Measurements from ENCODE around the gene ZBED4.
"Not testable (repeated sequence)": the region's sequence is repeated elsewhere in the genome, so short reads cannot be mapped to it uniquely, and the experiment has no call there.

Gene ZBED4, protein sequence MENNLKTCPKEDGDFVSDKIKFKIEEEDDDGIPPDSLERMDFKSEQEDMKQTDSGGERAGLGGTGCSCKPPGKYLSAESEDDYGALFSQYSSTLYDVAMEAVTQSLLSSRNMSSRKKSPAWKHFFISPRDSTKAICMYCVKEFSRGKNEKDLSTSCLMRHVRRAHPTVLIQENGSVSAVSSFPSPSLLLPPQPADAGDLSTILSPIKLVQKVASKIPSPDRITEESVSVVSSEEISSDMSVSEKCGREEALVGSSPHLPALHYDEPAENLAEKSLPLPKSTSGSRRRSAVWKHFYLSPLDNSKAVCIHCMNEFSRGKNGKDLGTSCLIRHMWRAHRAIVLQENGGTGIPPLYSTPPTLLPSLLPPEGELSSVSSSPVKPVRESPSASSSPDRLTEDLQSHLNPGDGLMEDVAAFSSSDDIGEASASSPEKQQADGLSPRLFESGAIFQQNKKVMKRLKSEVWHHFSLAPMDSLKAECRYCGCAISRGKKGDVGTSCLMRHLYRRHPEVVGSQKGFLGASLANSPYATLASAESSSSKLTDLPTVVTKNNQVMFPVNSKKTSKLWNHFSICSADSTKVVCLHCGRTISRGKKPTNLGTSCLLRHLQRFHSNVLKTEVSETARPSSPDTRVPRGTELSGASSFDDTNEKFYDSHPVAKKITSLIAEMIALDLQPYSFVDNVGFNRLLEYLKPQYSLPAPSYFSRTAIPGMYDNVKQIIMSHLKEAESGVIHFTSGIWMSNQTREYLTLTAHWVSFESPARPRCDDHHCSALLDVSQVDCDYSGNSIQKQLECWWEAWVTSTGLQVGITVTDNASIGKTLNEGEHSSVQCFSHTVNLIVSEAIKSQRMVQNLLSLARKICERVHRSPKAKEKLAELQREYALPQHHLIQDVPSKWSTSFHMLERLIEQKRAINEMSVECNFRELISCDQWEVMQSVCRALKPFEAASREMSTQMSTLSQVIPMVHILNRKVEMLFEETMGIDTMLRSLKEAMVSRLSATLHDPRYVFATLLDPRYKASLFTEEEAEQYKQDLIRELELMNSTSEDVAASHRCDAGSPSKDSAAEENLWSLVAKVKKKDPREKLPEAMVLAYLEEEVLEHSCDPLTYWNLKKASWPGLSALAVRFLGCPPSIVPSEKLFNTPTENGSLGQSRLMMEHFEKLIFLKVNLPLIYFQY

DNA sequence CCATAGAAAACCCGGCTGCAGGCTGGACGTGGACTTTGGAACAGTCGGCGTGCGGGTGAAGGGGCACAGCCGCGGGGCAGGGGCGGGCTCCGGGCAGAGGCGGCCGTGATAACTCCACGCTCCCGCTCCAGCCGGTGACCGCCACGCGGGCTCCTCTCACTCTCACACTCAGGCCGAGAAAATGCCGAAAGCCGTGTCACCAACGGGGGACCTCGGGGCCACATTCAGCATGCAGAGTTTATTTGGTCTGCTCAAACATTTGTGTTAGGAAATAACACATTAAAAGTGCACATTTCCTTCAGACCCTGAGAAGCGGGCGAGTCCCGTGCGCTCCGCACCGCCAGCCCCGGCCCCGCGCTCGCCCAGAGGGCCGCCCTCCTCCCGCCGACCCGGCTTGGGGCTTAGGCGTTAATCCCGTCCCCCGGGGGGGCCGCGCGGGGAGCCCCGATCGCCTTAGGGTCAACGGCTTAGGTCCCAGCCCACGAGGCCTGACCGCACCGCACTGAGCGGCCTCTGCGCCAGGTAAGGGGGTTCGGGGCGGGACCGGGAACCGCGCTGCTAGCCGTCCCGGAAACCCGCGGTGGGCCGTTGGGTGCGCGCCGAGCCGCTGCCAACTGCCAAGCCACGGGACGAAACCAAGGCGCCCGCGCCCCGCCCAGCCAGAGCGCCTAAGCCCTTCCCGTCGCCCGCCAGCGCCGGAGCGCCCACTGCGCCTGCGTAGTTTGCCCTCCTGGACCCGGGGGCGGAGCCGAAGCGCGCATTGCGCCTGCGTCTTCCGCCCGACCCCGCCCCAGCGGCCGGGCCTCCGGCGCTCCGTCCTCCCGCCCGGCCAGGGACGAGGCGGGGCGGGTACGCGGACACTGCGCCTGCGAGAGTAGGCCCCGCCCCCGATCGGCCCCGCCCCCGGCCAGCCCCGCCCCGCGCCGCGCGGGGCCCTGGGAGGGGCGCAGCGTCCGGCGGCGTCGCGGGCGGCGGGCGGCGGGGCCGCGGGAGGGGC lies at the start of gene ZBED4:
ZBED4 (plus strand) TSS at position 947 of the 997 bp plus-strand sequence. CDS start 29,819 bp downstream, outside the sequence.
- DNase-seq: peak; percentile 67 to 89

DNA sequence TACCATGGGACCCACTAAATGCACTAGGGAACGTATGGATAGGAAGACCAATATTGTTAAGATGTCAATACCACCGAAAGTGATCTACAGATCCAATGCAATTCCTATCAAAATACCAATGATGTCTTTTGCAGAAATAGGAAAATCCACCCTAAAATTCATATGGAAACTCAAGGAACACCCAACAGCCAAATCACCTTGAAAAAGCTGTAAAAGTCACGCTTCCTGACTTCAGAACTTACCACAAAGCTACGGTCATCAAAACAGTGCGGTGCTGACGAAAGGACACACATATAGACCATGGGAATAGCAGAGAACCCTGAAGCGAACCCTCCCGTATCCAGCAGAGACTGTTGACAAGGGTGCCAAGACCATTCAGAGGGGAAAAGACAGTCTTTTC lies 46.5 kb upstream of the ZBED4 start:
- DNase-seq: no peak

DNA sequence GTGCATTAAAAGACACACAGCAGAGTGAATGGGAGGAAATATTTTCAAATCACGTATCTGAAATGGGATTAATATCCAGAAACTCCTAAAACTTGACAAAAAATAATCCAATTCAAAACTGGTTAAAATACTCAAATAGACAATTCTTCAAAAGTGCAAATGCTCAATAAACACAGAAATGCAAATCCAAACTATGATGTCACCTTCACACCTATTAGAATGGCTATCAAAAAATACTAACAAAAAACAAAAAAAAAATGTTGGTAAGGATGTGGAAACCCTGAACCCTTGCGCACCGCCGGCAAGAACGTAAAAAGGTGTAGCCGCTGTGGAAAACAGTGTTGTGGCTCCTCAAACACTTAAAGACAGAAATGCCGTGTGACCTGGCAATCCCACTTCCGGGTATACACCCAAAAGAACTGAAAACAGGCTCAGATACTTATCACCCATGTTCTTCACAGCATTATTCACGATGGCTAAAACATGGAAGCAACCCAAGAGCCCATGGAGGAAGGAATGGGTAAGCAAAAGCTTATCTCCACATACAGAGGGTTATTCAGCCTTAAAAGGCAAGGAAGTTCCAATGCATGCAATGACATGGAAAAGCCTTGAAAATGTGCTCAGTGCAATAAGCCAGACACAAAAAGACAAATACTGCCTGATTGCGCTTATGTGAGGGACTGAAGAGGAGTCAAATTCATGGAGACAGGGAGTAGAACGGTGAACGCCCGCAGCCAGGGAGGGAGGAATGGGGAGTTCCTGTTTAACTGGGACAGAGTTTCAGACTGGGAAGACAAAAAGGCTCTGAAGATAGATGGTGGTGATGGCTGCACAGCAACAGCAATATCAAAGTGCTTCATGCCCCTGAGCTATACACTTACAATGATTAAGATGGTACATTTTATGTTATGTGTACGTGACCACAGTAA lies 45.6 kb upstream of the ZBED4 start:
- DNase-seq: no peak

DNA sequence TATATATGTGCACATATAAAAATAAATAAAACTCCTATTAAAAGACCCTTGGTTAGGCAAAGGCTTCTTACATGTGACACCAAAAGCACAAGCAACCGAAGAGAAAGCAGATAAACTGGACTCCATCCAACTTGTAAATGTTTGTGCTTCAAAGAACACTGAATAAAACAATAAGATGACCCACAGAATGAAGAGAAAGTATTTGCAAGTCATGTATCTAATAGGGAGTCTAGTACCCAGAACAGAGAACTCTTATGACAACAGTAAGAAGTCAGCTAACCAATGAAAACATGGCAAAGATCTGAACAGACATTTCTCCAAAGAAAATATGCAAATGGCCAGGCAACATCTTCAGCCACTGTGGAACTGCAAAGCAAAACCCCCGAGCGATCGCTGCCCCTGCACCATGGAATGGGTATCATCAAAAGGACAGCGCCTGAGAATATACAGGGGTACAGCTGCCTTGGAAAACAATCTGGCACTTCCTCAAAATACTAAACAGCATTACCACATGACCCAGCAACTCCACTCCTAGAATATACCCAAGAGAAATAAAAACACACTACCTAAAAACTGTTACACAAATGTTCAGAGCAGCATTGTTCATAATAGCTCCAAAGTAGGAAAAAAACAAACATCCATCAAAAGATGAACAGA lies 43.2 kb upstream of the ZBED4 start:
- DNase-seq: no peak

DNA sequence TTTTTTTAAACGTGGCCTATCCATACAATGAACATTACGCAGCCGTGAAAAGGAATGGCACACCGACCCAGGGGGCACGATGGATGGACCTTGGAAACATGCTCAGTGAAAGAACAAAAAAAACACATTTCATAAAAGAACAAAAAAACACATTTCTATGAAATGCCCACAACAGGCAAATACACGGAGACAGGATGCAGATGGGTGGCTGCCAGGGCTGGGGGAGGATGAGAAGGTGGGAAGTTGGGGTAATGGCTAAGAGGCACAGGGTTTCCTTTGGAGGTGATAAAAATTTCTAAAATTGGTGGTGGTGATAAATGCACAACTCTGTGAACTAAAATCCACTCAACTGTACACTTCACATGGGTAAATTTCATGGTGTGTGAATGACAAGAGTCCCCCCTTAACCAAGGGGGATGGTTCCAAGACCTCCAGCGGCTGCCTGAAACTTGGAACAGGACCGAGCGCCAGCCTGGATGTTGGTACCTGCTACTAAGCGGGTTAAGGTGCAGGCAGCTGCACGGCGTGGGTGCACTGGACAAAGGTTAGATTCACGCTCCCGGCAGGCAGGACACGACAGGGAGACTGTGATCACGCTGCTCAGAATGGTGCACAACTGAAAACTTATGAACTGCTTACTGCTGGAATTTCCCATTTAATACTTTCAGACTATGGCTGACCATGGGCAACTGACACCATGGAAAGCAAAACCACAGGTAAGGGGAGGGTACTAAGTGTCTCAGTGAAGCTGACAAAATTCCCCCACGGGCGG lies 42.4 kb upstream of the ZBED4 start:
- DNase-seq: no peak

DNA sequence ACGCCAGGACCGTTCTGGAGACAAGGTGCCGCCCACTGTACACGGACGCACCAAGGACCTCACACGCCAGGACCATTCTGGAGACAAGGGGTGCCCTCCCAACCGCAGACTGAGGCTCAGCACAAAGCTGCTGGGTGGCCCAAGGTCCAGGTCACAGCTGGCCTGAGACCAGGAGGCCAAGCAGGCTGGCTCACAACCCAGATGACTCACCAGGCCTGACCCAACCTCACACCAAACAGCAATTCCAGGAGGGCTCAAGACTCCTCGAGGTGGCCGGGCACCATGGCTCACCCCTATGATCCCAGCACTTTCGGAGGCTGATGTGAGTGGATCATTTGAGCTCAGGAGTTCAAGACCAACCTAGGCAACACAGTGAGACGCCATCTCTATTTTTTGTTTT lies 40.8 kb upstream of the ZBED4 start:
- DNase-seq: no peak

DNA sequence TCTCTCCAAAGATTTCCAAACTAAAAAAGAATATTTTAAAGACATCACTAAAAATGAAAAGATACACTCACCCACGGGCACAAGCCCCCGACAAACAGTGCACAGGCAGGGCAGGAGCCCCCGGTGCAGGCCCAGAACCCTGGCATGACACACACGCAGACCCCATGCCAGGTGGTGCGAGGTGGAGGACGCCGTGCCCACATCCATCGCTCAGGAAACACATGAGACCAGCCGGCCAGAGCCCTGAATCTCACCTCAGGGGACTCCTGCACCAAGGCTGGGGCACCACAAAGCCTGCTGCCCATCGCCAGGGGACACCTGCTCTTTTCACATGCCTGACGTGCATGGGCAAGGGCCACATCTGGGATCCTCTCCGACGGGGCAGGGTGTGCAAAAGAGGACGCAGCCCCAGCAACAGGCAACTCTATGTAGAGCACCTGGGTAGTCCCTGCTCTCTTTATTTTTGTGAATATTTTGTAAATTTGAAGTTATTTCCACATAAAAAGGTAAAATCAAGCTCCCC lies 39.4 kb upstream of the ZBED4 start:
- no peak for DNase-seq

DNA sequence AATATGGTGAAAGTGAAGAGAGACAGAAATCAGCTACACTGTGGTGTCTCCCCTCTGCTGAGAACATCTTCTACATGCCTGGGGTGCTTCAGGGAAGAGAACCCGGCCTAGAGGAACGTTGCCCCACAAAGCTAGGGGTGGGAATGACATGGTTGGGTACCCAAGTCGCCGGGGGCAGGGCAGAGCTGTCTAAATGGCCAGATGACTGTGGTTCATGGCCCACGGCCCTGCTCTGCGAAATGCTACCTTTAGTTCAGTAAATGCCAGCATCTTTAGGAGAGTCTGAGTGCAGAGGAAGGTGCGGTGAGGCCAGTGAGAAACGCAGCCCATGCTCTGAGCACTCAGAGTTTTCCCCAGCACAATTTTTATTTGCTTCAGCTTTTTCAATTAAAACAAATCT lies 38.8 kb upstream of the ZBED4 start:
- no peak for DNase-seq

DNA sequence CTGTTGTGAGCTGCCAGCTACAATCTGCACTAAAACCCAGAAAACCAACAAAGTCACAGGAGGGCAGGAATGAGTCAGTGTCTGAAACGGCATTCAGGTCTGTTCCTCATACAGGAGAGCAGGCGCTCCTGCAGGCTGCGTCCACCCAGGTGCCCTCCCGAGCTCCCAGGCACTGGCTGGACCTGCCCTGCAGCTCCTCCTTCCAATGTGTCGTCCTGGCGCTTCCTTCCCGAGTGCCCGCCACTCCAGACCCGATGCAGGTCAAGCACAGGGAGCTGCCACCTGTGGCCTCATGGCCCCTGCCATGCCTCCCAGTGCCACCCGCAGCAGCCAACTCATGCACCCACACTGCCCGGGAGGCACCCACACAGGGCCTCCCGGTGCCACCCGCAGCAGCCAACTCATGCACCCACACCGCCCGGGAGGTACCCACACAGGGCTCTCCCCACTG lies 38.0 kb upstream of the ZBED4 start:
- no peak for DNase-seq

DNA sequence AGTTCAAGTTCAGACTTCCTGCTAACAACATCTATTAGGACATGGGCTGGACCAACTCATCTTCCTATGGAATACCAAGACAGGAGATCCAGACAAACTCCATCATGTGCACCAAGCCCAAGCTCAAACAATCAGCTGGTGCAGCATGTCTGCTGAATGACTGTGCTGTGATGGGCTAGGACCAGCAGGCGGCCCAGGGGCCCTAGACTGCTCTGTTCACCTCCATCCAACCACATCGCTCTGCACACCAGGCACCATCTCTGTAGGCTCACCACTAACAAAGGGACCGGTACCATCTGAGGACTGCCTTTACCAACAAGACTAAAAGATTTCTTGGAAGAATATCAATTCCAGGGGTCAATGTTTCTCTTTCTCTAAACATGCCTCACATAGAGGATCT lies 36.3 kb upstream of the ZBED4 start:
- DNase-seq: no peak

DNA sequence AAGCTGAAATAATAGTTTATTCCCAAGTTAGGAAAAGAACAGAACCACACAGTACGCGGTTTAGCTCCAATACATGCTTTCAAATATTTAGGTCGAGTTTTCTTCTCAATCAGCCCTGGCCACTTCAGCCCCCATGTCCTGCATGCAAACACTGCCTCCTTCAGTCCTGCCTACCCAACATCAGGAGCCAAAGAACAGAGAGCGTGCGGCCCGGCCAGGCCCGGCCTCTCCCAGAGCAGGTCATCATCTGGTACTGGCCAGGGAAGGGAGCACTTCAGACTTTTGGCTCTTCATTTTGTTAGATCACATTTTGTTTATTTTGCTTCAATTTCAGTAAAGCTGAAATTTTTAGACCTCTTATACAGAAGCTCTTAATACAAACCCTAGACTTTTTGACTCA lies 32.7 kb upstream of the ZBED4 start:
- DNase-seq: no peak

DNA sequence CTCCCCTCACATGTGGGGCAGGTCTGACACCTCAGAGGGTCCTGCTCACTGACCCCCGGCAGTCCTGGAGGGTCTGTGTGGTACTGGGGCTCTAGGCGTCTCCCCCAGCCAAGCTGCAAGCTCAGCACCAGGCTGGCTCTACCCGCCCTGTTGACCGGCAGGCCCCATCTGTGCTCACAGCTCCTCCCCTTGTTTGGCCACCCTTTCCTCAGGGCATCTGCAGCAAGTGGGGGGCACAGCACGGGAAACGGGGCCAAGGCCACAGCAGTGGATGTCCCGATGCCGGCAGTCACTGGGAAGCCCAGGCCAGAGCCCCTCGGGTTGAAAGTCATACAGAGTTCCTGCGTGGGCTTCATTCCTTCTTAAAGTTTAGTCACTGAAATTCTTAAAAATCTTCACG lies 31.9 kb upstream of the ZBED4 start:
- DNase-seq: not testable (repeated sequence)

DNA sequence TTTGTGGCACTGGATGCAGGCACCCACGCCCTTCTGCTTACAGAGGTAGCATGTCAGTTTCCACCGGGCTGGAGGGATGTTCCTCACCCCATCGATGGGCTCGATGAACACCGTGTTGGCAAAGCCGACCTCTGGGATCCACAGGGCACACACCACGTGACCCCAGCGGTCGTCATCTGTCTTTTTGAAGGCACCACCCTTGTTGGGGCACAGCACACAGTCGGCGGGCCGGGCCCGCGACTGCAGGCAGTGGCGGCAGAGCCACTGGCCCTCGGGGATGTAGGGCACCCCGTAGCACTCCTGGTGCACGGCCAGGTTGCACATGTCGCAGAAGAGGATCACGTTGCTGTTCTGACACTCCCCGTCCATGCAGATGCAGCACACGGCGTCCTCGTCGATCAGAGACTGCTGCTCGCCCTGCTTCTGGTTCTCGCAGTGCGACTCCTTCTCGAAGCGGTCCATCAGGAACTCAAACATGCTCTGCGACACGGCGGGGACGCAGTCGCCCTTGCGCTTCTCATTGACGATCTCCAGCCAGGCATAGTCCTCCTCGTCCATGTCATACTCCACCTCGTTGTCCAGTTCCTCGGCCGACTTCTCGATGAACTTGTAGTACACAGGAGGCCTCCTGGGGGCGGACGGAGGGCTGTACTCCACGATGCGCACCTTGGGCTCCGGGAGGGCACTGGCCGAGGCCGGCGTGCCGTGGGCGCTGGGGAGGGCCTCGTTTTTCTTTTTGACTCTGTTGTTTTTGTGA lies 30.2 kb upstream of the ZBED4 start:
- no peak for DNase-seq

DNA sequence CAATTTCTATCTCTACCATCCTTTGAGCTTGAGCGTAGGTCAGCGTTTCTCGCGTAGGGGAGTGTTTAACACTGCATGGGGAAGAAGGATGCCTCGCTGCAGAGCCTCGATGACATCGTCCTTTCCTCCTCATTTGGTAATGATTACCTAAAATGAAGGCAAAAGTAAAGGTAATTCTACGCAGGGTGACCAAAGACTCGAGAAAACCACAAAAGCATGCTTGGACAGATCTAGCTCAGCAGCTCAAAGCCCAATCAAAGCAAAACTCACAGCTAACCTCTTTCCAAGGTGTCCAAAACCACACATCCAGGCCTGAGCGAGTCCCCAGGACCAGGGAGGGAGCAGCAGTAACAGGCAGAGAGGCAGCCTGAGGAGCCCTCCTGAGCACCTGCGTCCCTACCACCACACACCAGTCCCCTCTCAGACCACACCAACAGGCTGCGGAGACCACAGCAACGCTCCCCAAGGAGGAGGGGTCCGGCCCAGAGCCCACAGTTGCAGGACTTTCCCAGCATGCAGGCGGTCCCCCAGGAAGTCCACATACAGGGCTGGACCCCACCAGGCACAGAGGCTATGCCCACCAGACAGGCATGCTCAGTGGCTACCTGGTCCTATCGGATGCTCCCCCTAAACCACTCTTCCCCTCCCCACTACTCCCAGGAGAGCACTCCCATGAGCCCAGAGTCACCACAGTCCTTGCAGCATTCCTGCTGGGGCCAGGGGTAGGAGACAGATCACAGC lies 29.3 kb upstream of the ZBED4 start:
- no peak for DNase-seq

DNA sequence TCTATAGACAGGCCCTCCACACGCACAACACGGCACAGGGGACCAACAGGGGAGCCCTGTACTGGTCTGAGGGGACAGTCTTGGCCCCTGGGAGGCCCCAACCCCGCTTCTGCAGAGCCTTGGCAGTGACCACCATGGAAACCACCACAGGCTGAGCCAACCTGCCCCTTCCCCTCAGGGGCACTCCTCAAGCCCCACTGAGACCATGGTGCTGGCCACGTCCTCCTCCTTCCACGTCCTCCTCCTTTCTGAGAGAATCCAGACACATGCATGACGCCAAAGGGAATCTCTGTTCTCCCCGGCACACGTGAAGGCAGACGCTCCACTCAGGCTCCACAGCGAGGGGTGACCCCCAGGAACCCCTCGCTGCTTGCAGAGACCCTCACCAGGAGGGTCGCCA lies 28.7 kb upstream of the ZBED4 start:
- DNase-seq: no peak

DNA sequence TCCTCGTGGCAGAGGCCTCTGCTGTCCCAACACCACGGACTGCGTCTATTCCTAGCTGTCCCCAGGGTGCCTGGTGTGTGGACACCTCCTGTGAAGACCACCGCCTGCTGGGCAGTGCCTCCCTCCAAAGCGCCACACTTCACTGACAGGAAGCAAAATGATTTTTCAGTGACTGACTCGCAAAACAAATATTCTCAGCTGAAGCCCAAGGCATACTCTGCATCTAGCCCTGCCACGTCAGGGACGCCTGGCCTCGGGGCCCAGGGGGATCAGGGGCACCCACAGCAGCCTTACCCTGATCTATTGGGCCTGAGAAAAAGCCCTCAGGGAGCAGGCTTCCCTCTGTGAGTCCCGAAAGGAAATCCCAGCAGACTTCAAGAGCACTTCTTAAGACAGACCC lies 28.2 kb upstream of the ZBED4 start:
- peak in 1 of 2 experiments; percentile 26 for DNase-seq

DNA sequence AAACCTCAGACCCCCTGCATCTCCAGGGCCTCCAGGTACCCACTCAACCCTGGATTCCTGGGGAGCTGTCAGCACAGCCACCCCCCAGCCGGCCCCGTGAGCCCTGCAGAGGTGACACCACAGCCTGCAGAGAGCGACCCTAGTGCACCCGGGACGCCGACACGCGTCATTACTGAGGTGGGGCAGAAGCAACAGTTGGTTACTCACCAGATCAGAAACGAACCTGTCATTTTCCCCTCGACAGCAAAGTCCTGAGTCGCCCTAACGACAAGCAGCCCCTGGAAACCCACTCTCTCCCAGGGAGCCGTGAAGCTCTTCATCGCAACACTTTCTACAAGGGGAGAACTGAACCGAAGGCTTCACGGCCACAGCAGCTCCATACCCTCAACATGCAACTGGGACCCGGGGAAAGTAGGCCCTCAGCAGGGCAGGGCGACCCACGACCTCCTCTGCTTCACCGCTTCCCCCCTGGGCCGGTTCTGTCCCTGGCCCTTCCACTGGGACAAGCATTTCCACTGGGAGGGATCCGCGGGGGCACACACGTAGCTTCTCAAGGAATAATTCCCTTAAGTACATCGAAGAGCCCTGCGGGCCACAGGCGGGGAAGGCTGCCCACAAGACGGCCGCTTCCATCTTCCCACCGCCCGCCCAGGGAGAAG lies 27.6 kb upstream of the ZBED4 start:
- DNase-seq: no peak

Measured in SW 1271 (cell line).